COLO829 (cell line): Measurements from ENCODE around the gene FAM216B.

Experiments used
- DNase-seq: peaks from one replicate; pipeline ENCODE4 v3.0.0; 2012; ENCODE audit warnings: low spot score

Gene FAM216B

DNA sequence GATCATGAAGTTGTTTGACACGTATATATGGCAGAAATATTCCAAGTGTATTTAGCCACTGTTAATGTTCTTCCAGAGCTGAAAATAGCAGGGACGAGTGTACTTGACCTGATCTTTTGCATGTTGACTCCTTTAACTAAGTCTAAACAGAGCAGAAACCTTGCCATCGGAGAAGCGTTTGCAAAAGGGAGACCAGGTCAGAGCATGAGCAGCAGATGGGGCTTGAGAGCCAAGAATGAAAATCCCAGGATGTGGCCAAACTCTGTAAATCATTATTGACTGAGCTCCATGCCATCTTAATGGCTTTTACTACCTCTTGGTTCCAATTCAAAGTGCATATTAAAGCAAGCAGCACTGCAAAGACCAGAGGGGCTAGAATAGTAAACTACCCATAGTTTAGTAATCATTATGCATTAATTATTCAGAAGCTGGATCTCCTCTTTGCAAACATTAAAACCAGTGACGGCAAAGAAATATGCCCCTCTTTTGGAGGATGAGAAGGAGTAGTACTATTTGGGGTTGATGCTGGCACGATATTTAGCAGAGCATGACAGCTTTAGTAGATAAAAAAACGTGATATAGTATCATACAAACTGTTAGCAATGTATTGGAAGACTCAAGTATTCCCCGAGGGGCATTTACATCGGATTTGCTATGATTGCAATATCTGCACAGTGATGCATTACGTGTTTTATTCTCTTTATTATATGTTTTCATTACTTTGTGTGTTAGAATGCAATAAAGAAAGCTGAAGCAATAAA is 55.7 kb downstream of the FAM216B start:
- no peak for DNase-seq
